WI38 (cell line): ENCODE measurements around the gene PCDH12.

Source experiments
- H3K4me3 ChIP-seq: 2 replicates; pipeline ENCODE4 v1.5.1; 2011; ENCODE audit warnings: low read depth, mild to moderate bottlenecking, control low read depth, low read length
- CTCF ChIP-seq: IDR thresholded peaks from 2 replicates; pipeline ENCODE4 v1.5.1; 2012; ENCODE audit warnings: low read depth, mild to moderate bottlenecking, control low read depth, low read length

PCDH12 gene

GRCh38 chr5:141906517-141906916, 51.5 kb downstream of the PCDH12 start:
- no peak for TF ChIP-seq CTCF
- no peak overlapping the region for H3K4me3 ChIP-seq

GRCh38 chr5:141904551-141904950, 53.5 kb downstream of the PCDH12 start:
- H3K4me3 ChIP-seq = no peak overlapping the region
- no peak for TF ChIP-seq CTCF

- H3K4me3 ChIP-seq = no peak overlapping the region
- no peak for TF ChIP-seq CTCF
Measured at GRCh38 chr5:141903261-141903660, 54.7 kb downstream of the PCDH12 start.

- no peak overlapping the region for H3K4me3 ChIP-seq
- TF ChIP-seq CTCF = no peak
Measured at GRCh38 chr5:141902015-141902814, 55.8 kb downstream of the PCDH12 start.

- no peak overlapping the region for H3K4me3 ChIP-seq
- no peak for TF ChIP-seq CTCF
Measured at GRCh38 chr5:141898448-141899049, 59.5 kb downstream of the PCDH12 start.

GRCh38 chr5:141897425-141897824, 60.6 kb downstream of the PCDH12 start:
- no peak overlapping the region for H3K4me3 ChIP-seq

More at GRCh38 chr5:141897425-141897824, 60.6 kb downstream of the PCDH12 start:
- TF ChIP-seq CTCF = no peak
